Measurements from ENCODE around the gene VENTX. TPM values are rescaled to one million over a fixed set of nuclear protein-coding genes. Genes with fewer than 3 reads are reported as not detected.
"Not testable (repeated sequence)": the region's sequence is repeated elsewhere in the genome, so short reads cannot be mapped to it uniquely, and the experiment has no call there.

VENTX gene
- total RNA-seq, 1 experiment from 2014 or later = not detected

GRCh38 chr10:133214468-133215410 lies 22.9 kb upstream of the VENTX start:
- DNase-seq (ENCODE audit: low spot score) = no peak

- DNase-seq (ENCODE audit: low spot score) = no peak
Observed at GRCh38 chr10:133215586-133215985, 22.1 kb upstream of the VENTX start.

- DNase-seq (ENCODE audit: low spot score) = no peak
Observed at GRCh38 chr10:133216776-133217175, 20.9 kb upstream of the VENTX start.

- no peak for DNase-seq (ENCODE audit: low spot score)
Observed at GRCh38 chr10:133217800-133218589, 19.7 kb upstream of the VENTX start.

GRCh38 chr10:133218891-133219290 lies 18.8 kb upstream of the VENTX start:
- DNase-seq (ENCODE audit: low spot score) = no peak

GRCh38 chr10:133219782-133220181 lies 17.9 kb upstream of the VENTX start:
- DNase-seq (ENCODE audit: low spot score) = no peak

GRCh38 chr10:133221331-133221730 lies 16.3 kb upstream of the VENTX start:
- no peak for DNase-seq (ENCODE audit: low spot score)

GRCh38 chr10:133221756-133222155 lies 15.9 kb upstream of the VENTX start:
- not testable (repeated sequence) for DNase-seq (ENCODE audit: low spot score)

GRCh38 chr10:133224076-133224475 lies 13.6 kb upstream of the VENTX start:
- no peak for DNase-seq (ENCODE audit: low spot score)

GRCh38 chr10:133224756-133225372 lies 12.8 kb upstream of the VENTX start:
- DNase-seq (ENCODE audit: low spot score) = no peak

- no peak for DNase-seq (ENCODE audit: low spot score)
Observed at GRCh38 chr10:133225707-133226191, 11.9 kb upstream of the VENTX start.

- no peak for DNase-seq (ENCODE audit: low spot score)
Observed at GRCh38 chr10:133226251-133226808, 11.3 kb upstream of the VENTX start.

- DNase-seq (ENCODE audit: low spot score) = no peak
Observed at GRCh38 chr10:133227256-133227655, 10.4 kb upstream of the VENTX start.

- DNase-seq (ENCODE audit: low spot score) = no peak
Observed at GRCh38 chr10:133229265-133230043, 8.2 kb upstream of the VENTX start.

GRCh38 chr10:133230044-133230361 lies 7.7 kb upstream of the VENTX start, which contains the start of gene UTF1:
Gene UTF1, plus strand, starts transcription at chr10:133230217. Its CDS starts 72 bp downstream, at chr10:133230289.
- no peak for DNase-seq (ENCODE audit: low spot score)

- DNase-seq (ENCODE audit: low spot score) = no peak
Observed at GRCh38 chr10:133230387-133231195, 7.1 kb upstream of the VENTX start.

GRCh38 chr10:133231244-133231945 lies 6.3 kb upstream of the VENTX start:
- DNase-seq (ENCODE audit: low spot score) = no peak

GRCh38 chr10:133231946-133232574 lies 5.6 kb upstream of the VENTX start:
- DNase-seq (ENCODE audit: low spot score) = no peak

GRCh38 chr10:133234796-133235195 lies 2.9 kb upstream of the VENTX start:
- not testable (repeated sequence) for DNase-seq (ENCODE audit: low spot score)

Measured in H4 (cell line).